HepG2 (cell line): Measurements from ENCODE around the gene EPHA10.

ENCODE experiments used
- BHLHE40 ChIP-seq: IDR thresholded peaks from 2 replicates; pipeline ENCODE4 v1.6.1; 2011; ENCODE audit warnings: low read length, improper control_type of control experiment
- CBX5 ChIP-seq: sonication (generic); formaldehyde crosslinking; IDR thresholded peaks from 2 replicates; pipeline ENCODE4 v1.4.0; 2020; ENCODE audit warnings: missing genetic modification reagents, borderline replicate concordance
- GTF2F1 ChIP-seq: fragments of 150-350 bp; IDR thresholded peaks from 2 replicates; pipeline ENCODE4 v1.6.1; 2014; ENCODE audit warnings: low read length
- NCOA1 ChIP-seq: sonication (generic); formaldehyde crosslinking; IDR thresholded peaks from 2 replicates; pipeline ENCODE4 v1.9.0; 2021; ENCODE audit warnings: missing genetic modification reagents
- REXO4 ChIP-seq: sonication (generic); formaldehyde crosslinking; IDR thresholded peaks from 2 replicates; pipeline ENCODE4 v1.8.0; 2022; ENCODE audit warnings: missing genetic modification reagents, mild to moderate bottlenecking, borderline replicate concordance
- STAG1 ChIP-seq: sonication (generic); formaldehyde crosslinking; IDR thresholded peaks from 2 replicates; pipeline ENCODE4 v1.4.0; 2020; ENCODE audit warnings: missing genetic modification reagents
- ZNF232 ChIP-seq: sonication (generic); formaldehyde crosslinking; IDR thresholded peaks from 2 replicates; pipeline ENCODE4 v1.4.0; 2020; ENCODE audit warnings: missing genetic modification reagents, borderline replicate concordance
- TF ChIP-seq, protein P1 (sequence below): sonication (generic); formaldehyde crosslinking; IDR thresholded peaks from 2 replicates; pipeline ENCODE4 v1.4.0; 2020; ENCODE audit warnings: missing genetic modification reagents
- TF ChIP-seq, protein P2 (sequence below): sonication (generic); formaldehyde crosslinking; IDR thresholded peaks from 2 replicates; pipeline ENCODE4 v1.4.0; 2020; ENCODE audit warnings: missing genetic modification reagents

DNA sequence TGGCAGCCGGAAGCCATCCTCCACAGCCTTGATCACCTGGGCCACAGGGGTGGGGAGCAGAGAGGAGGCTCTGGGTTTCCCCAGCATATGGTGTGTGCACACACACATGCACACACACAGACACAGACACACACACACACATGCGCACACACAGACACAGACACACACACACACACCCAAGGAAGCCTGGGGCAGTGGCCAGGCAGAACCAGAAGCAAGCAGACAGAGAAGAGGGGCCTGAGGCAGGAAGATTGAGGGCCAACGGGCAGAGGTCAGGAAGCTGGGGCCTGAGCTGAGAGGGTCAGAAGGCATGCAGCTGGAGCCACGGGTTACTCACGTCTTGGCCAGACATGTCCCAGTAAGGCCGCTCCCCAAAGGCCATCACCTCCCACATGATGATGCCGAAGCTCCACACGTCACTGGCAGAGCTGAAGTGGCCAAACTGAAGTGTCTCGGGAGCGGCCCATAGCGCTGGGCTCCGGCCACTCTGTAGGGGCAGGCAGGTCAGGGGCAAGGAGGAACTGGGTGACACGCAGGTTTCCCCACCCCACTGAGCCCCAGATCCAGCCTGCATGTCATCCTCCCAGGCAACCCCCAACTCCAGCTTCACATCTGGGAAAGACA is 45.2 kb downstream of the EPHA10 start:
- TF ChIP-seq, protein P1, sequence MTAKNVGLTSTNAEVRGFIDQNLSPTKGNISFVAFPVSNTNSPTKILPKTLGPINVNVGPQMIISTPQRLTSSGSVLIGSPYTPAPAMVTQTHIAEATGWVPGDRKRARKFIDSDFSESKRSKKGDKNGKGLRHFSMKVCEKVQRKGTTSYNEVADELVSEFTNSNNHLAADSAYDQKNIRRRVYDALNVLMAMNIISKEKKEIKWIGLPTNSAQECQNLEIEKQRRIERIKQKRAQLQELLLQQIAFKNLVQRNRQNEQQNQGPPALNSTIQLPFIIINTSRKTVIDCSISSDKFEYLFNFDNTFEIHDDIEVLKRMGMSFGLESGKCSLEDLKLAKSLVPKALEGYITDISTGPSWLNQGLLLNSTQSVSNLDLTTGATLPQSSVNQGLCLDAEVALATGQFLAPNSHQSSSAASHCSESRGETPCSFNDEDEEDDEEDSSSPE (CRISPR knock-in tag): no peak
- TF ChIP-seq ZNF232 (CRISPR knock-in tag) (no peak), BHLHE40 (no peak), REXO4 (CRISPR knock-in tag) (no peak), STAG1 (CRISPR knock-in tag) (no peak), NCOA1 (no peak), CBX5 (no peak), GTF2F1 (no peak)
- TF ChIP-seq, protein P2, sequence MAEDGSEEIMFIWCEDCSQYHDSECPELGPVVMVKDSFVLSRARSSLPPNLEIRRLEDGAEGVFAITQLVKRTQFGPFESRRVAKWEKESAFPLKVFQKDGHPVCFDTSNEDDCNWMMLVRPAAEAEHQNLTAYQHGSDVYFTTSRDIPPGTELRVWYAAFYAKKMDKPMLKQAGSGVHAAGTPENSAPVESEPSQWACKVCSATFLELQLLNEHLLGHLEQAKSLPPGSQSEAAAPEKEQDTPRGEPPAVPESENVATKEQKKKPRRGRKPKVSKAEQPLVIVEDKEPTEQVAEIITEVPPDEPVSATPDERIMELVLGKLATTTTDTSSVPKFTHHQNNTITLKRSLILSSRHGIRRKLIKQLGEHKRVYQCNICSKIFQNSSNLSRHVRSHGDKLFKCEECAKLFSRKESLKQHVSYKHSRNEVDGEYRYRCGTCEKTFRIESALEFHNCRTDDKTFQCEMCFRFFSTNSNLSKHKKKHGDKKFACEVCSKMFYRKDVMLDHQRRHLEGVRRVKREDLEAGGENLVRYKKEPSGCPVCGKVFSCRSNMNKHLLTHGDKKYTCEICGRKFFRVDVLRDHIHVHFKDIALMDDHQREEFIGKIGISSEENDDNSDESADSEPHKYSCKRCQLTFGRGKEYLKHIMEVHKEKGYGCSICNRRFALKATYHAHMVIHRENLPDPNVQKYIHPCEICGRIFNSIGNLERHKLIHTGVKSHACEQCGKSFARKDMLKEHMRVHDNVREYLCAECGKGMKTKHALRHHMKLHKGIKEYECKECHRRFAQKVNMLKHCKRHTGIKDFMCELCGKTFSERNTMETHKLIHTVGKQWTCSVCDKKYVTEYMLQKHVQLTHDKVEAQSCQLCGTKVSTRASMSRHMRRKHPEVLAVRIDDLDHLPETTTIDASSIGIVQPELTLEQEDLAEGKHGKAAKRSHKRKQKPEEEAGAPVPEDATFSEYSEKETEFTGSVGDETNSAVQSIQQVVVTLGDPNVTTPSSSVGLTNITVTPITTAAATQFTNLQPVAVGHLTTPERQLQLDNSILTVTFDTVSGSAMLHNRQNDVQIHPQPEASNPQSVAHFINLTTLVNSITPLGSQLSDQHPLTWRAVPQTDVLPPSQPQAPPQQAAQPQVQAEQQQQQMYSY (CRISPR knock-in tag): no peak
